Ammon's horn (tissue), 1 donor: ENCODE measurements around the gene ZFAND3.
"Not testable (repeated sequence)": the region's sequence is repeated elsewhere in the genome, so short reads cannot be mapped to it uniquely, and the experiment has no call there.

Source experiments
- DNase-seq: peaks from one replicate; pipeline ENCODE4 v3.0.0-alpha.2; 2016; ENCODE audit warnings: low spot score

Gene ZFAND3

GRCh38 chr6:37936906-37937305, 117.4 kb downstream of the ZFAND3 start:
- no peak for DNase-seq

DNA sequence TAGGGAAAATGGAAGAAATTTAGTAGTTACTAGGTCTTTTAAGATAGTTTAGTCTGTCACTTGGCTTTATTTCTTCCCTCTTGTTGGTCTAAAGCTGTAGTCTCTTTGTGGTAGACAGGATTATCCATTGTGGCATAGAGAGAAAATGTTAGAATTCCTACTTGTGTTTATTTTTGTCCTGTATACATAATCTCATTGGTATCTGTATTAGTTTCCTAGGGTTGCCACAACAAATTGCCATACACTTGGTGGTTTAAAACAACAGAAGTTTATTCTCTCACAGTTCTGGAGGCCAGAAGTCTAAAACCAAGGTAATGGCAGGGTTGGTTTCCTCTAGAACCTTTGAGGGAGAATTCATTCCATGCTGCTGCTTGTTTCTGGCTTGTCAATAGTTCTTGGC, 119.4 kb downstream of the ZFAND3 start:
- DNase-seq: no peak

GRCh38 chr6:37940074-37940847, 120.7 kb downstream of the ZFAND3 start:
- peak; percentile 46 for DNase-seq

GRCh38 chr6:37941871-37942270, 122.3 kb downstream of the ZFAND3 start:
- DNase-seq: no peak

DNA sequence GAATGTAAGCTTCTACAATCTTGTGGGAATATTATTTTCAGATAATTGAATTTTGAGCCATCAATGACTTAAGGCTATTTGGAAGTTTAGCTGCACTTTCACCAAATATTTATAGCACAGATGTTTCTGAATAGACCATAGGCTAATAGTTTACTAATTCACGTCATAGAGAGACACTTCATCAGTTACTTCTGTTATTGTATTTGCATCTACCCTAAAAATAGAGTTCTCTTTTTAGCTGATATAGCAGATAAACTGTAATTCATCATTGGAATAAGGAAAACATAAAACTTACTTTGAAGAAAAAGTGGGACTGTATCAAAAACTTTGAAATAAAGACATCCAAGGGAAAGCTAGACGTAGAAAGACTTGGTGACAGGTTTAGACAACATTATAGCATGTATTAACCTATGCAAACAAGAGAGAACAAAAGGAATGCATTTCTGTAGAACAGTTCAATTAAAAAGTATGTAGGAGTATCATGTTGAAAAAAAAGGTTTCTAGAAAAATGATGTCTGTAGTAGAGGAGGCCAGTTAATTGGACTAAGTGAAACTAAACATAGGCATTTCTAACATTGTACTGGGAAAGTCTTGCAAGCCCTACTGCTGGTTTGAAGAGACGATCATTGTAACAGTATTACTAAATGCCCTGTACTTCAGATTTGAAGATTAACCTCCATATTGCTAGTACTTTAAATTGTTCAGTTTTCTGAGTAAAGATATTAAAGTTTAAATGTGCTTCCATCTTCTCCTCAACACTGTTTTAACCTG, 123.3 kb downstream of the ZFAND3 start:
- DNase-seq: no peak

DNA sequence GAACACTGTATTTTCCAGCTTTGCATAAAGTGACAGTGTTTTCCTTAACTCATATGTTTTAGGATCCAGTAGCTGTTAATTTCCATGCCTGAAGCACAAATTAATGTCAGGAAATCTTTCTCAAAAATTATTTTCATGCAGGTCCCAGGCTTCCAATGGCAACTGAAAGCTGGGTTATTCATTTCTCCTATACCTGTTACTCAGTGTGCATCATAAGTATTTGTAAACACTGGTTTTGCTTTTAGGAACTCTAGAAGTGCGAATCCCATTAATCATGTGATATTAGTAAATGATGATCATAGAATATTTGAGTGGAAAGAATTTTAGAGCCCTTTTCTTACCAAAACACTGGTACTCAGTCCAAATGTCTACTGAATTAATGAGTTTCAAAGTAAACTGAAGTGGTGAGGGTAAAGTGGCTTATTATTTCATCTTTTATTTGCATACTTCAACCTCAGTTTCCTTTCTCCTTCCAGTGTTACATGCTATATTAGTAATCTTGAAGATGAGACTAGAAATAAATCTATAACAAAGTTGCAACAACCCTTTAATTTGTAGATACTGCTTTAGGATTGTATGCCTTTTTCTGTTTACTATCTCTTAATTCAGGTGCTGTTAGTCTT, 124.0 kb downstream of the ZFAND3 start:
- DNase-seq: no peak

- no peak for DNase-seq
Observed at GRCh38 chr6:37946057-37946456, 126.5 kb downstream of the ZFAND3 start.

DNA sequence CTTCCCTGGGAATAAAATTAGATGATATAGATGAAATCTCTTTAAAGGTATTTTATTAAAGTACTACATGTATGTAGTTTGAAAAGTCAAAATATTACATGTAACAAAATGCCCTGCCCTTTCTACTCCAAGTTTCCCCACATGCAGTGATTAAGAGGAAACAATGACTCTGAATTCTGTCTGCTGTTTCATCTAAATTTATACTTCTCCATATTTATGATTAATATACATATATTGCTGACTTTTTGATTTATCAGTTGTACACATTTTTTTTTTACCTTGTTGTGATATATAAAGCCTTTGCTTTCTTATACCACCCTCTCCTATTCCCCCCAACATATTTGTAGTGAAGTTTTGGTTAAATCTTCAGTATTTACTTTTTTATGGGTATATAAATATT, 127.9 kb downstream of the ZFAND3 start:
- no peak for DNase-seq

GRCh38 chr6:37948584-37948983, 129.1 kb downstream of the ZFAND3 start:
- DNase-seq: not testable (repeated sequence)

DNA sequence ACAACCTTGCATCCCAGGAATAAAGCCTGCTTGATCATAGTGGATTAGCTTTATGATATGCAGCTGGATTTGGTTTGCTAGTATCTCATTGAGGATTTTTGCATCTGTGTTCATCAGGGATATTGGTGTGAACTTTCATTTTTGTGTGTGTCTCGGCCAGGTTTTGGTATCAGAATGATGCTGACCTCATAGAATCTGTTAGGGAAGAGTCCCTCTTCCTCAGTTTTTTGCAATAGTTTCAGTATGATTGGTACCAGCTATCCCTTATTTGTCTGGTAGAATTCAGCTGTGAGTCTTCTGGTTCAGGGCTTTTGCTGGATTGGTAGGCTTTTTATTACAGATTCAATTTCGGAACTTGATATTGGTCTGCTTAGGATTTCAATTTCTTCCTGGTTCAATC, 132.5 kb downstream of the ZFAND3 start:
- no peak for DNase-seq

- DNase-seq: no peak
Observed at GRCh38 chr6:37954791-37955190, 135.3 kb downstream of the ZFAND3 start.

GRCh38 chr6:37956711-37957275, 137.3 kb downstream of the ZFAND3 start:
- DNase-seq: no peak

DNA sequence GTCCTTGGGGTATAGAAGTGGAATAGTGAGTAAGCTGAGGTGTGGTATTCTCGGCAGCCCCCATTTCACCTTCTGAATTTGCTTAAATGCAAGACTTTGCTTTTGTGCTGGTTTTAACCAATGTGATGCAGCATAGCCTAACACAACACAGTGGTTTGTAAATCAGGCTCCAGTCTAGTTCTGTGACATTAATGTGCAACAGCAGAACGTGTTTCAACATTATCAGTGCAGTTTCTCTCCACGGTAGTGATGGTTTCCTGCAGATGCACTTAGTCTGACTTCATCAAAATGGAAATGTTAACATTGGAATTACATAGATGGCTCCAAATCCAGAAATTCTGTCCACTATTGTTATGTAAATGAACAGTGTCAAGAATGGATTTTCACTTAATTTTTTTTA, 139.5 kb downstream of the ZFAND3 start:
- DNase-seq: no peak

DNA sequence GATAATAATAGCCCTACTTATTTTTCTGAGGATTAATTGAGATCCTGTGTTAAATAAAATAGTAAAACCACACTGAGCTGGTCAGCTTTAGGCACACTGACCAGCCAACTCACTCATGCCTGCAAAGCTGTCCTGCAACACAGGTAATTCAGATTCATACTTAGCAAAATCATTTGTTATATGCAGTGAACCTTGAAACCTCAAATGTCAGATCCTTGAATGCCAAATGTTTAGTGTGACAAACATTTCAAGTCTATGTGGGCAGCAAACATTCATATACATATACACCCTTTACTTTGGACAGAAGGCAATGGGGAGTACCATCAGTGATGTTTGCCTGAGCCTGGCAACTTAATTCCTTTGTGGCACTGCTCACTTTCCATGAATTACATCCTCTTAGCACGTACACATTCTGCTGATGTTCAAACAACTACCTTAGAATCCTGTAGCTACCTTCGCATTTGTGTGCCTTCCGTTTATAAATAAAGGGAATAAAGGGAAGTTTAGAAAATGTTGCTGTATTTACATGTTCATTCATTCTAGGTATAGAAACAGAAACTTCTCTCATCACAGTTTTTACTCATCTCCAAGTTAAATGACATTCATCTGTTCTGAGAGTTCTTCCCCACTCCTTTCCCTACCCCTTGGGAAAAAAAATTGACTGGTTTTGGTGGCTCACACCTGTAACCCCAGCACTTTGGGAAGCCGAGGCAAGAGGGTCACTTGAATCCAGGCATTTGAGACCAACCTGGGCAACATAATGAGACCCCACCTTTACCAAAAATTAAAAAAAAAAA, 140.8 kb downstream of the ZFAND3 start:
- no peak for DNase-seq

DNA sequence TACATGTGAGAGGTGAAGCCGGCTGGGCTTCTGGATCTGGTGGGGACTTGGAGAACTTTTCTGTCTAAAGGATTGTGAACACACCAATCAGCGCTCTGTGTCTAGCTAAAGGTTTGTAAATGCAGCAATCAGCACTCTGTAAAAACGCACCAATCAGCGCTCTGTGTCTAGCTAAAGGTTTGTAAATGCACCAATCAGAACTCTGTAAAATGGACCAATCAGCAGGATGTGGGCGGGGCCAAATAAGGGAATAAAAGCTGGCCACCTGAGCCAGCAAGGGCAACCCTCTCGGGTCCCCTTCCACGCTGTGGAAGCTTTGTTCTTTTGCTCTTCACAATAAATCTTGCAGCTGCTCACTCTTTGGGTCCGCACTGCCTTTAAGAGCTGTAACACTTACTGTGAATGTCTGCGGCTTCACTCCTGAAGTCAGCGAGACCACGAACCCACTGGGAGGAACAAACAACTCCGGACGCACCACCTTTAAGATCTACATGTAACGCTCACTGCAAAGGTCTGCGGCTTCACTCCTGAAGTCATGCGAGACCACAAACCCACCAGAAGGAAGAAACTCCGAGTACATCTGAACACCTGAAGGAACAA, 143.1 kb downstream of the ZFAND3 start:
- DNase-seq: not testable (repeated sequence)

GRCh38 chr6:37965964-37966676, 146.6 kb downstream of the ZFAND3 start:
- peak; percentile 13 for DNase-seq

DNA sequence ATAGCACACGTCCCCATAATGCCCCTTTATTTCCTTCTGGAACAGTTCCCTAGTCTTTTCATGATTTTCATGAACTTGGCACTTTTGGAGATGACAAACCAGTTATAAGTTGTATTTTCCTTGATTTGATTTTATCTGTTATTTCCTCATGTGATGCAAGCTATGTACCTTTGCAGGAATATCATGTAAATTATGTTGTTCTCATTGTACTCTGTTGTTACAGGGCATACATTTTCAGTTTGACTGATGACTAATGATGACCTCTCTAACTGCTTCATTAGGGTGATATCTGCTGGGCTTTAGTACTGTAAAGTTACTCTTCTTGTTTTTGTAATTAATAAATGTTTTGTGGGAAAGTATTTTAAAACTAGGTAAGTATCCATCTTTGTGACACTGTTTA, 147.3 kb downstream of the ZFAND3 start:
- DNase-seq: no peak

- no peak for DNase-seq
Observed at GRCh38 chr6:37967651-37968050, 148.1 kb downstream of the ZFAND3 start.

DNA sequence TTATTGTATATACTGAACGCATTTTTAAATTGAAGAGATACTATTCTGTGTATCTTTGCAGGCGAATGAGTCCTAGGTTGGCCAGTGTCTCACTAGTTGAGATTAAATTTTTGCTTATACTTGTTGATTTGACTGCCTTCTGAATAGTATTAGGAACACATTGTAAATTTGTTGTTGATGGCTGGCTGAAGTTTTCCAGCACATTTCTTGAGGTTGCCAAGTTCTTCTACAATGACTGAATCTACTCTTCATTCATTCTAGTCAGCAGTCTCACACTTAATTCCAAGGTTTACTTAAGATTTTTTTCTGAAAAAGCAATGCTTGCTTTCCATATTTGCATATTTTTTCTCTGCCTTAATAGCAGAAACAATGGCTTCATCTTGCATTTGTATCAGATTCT, 151.7 kb downstream of the ZFAND3 start:
- DNase-seq: no peak

DNA sequence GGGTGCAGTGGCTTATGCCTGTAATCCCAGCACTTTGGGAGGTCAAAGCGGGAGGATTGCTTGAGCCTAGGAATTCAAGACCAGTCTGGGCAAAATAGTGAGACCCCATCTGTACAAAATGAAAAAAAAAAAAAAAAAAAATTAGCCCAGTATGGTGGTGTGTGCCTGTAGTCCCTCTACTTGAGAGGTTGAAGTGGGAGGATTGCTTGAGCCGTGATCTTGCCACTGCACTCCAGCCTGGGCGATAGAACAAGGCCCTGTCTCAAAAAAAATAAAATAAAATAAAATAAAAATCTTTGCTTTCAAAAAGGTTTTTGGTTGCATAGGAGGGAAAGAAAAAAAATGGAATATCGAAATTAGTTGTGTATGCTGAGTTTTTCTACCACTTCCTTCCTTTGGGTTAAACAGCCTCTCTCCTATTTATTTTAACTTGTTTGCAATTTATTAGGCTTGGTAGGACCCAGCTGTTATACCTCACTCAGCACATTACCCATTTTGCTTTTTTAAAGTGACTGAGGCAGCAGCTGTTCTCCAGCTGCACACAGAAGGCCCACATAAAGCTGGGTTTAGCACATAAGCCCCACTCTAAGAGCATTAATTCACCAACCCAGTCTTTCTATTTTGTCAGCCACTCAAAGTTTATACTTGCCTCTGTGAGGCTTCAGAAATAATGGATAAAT, 152.3 kb downstream of the ZFAND3 start:
- no peak for DNase-seq
